Type B pancreatic cell (in vitro differentiated cells): ENCODE measurements around the gene IGDCC3. TPM values are rescaled to one million over a fixed set of nuclear protein-coding genes. Genes with fewer than 3 reads are reported as not detected.

Experiments used
- DNase-seq: peaks from one replicate; pipeline ENCODE4 v3.0.0; 2021; ENCODE audit warnings: mixed read lengths; ENCODE audit not compliant: unreplicated experiment; ENCODE audit errors: extremely low spot score
- H3K27ac Mint-ChIP-seq: 2 replicates; pipeline ENCODE4 v1.8.0; 2021; ENCODE audit warnings: mild to moderate bottlenecking, mixed read lengths
- H3K27me3 Mint-ChIP-seq: 2 replicates; pipeline ENCODE4 v1.8.0; 2021; ENCODE audit warnings: mixed read lengths
- H3K36me3 Mint-ChIP-seq: 2 replicates; pipeline ENCODE4 v1.8.0; 2021; ENCODE audit warnings: mixed read lengths
- H3K4me1 Mint-ChIP-seq: one replicate; pipeline ENCODE4 v1.8.0; 2021; ENCODE audit warnings: mixed read lengths; ENCODE audit not compliant: unreplicated experiment
- H3K4me3 Mint-ChIP-seq: 2 replicates; pipeline ENCODE4 v1.8.0; 2021; ENCODE audit warnings: mild to moderate bottlenecking, mixed read lengths
- H3K9me3 Mint-ChIP-seq: 2 replicates; pipeline ENCODE4 v1.8.0; 2021; ENCODE audit warnings: mixed read lengths
- total RNA-seq: library from RNA; stranded (reverse); gene quantifications from 2 replicates; pipeline ENCODE4 v1.2.1, GENCODE V29; 2021; ENCODE audit warnings: low replicate concordance
- TF ChIP-seq, protein P1 (sequence below): fragments of 200-600 bp; sonication (generic); conservative IDR thresholded peaks from 2 replicates; pipeline ENCODE4 v1.5.0; 2021; ENCODE audit warnings: antibody characterized with exemption, mild to moderate bottlenecking

Gene IGDCC3
- total RNA-seq, 1 donor from 2014 or later, result 169 TPM

DNA sequence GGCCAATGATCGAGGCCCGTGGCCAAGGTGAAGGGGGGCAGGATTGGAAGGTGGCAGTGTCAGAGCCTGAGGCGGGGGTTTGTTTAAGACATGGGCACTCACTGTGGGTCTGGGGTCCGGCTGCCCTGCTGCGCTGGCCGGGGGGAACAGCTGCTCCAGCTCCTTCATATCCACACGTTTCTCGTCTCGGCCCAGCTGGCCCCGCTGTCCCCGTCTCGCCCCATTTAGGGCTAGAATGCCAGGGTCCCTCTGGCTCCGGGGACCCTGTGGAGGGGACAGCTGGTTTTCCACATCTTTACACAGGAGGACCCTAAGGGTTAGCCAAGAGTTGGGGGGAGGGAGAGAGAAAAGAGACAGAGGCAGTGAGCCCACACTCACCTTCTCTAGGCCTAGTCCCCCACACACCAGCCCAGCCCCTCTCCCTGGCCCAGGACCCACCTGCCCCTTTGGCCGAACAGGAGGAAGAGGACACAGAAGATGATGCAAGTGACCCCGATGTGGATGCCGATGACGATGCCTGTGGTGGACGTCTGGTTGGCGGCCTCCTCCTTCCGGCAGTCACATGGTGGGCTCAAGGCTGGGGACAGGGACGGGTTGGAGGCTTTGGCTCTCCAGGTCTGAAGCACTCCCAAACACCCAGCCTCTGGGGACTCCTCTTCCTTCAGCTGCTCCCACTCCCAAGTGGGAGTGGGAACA is 48.4 kb downstream of the IGDCC3 start:
- no peak overlapping the region for H3K4me3 Mint-ChIP-seq
- DNase-seq, result no peak
- no peak overlapping the region for H3K27ac Mint-ChIP-seq
- H3K9me3 Mint-ChIP-seq, result no peaks in the 10 kb centered on the region
- peaks cover 16% of the 10 kb centered on the region for H3K4me1 Mint-ChIP-seq
- TF ChIP-seq, protein P1, sequence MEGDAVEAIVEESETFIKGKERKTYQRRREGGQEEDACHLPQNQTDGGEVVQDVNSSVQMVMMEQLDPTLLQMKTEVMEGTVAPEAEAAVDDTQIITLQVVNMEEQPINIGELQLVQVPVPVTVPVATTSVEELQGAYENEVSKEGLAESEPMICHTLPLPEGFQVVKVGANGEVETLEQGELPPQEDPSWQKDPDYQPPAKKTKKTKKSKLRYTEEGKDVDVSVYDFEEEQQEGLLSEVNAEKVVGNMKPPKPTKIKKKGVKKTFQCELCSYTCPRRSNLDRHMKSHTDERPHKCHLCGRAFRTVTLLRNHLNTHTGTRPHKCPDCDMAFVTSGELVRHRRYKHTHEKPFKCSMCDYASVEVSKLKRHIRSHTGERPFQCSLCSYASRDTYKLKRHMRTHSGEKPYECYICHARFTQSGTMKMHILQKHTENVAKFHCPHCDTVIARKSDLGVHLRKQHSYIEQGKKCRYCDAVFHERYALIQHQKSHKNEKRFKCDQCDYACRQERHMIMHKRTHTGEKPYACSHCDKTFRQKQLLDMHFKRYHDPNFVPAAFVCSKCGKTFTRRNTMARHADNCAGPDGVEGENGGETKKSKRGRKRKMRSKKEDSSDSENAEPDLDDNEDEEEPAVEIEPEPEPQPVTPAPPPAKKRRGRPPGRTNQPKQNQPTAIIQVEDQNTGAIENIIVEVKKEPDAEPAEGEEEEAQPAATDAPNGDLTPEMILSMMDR, result no peak
- peaks cover 4% of the 10 kb centered on the region for H3K36me3 Mint-ChIP-seq
- H3K27me3 Mint-ChIP-seq, result no peaks in the 10 kb centered on the region

DNA sequence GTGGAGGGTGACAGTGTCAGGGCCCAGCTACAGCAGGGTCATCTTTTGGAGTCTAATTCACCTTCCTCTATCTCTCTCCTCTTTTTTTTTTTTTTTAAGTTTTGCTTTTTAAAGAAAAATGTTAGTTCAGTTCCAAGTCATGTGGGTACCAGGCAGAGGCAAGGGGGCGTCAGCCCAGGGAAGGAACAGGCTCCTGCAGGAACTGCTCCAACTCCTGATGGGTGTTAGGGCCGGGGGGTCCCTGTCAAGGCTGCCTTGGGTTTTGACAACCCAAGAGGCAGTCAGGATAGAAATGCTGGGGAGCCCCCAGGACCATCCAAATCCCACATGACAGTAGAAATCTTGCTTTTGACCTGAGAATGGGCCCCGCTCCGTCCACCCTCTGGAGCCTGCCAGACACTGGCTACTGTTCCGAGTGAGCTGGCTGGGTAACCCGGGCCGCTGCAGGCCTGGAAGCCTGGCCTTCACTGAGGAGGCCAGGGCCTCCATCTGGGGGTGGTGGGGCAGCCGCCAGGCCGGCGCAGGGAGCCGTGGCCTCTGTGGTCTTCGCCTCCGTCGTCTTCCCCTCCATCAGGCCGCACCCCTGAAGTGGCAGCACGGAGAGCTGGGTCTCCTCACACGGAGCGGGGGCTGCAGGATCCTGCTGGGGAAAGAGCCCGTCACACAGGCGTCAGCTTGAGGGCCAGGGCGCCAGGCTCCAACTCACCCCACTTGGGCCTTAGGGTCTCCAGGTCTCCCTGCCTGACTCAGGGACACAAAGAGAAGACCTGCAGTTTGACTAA is 49.1 kb downstream of the IGDCC3 start:
- TF ChIP-seq, protein P1, result no peak
- no peak overlapping the region for H3K4me3 Mint-ChIP-seq
- H3K27me3 Mint-ChIP-seq, result no peaks in the 10 kb centered on the region
- no peaks in the 10 kb centered on the region for H3K9me3 Mint-ChIP-seq
- no peak for DNase-seq
- no peak overlapping the region for H3K27ac Mint-ChIP-seq
- peaks cover 16% of the 10 kb centered on the region for H3K4me1 Mint-ChIP-seq
- H3K36me3 Mint-ChIP-seq, result peaks cover 4% of the 10 kb centered on the region

DNA sequence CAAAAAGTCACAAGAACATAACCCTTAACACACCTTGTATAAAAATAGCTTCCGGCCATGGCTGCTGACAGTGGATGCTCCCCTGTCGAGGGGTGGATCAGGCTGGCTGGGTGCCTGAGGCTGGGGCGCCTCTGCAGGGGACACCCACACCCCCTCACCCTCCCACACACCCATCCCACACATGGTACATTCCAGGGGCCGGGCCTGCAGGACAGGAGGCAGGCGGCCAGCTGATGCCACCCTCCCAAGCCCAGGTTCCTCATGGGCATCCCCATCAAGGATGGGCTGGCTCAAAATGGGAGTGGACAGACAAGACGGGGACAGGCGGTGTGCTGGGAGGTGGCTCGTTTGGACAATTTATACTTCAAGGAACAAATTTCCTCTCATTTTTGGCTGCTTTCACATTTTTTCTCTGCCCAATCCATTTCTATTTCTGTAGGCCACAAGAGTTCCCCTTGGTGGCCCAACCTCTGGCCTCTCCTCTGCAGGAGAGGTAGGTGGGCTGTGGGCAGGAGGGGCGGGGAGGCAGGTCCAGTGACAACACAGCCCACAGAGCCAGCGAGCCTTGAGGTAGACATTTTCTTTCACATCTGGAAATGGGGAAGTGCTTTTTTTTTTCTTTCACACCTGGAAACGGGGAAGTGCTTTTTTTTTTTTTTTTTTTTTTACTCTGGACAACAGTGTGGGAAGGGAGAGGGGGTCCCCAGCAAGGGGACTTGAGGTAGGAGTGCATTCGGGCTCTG is 50.0 kb downstream of the IGDCC3 start:
- TF ChIP-seq, protein P1, result no peak
- DNase-seq, result no peak
- Mint-ChIP-seq H3K36me3 (peaks cover 4% of the 10 kb centered on the region), H3K4me3 (no peak overlapping the region), H3K27ac (no peak overlapping the region), H3K9me3 (no peaks in the 10 kb centered on the region), H3K4me1 (peaks cover 19% of the 10 kb centered on the region), H3K27me3 (no peaks in the 10 kb centered on the region)

DNA sequence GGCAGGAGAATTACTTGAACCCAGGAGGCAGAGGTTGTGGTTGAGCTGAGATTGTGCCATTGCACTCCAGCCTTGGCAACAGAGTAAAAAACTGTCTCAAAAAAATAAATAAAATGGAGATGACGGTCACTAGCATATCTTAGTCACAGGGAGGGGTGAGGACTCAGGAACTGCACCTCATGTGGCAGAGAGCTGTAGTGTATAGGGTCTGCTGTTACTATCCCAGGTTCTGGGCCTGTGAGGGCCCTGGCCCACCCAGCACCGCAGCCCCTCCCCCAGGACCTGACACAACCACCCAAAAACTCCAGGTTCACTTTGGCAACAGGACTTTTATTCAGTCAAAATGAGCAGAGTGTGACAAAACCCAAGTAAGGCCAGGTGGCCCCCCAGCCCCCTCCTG is 51.0 kb downstream of the IGDCC3 start:
- no peak overlapping the region for H3K27ac Mint-ChIP-seq
- peaks cover 21% of the 10 kb centered on the region for H3K4me1 Mint-ChIP-seq
- peaks cover 4% of the 10 kb centered on the region for H3K36me3 Mint-ChIP-seq
- H3K27me3 Mint-ChIP-seq, result no peaks in the 10 kb centered on the region
- TF ChIP-seq, protein P1, result no peak
- H3K9me3 Mint-ChIP-seq, result no peaks in the 10 kb centered on the region
- no peak for DNase-seq
- H3K4me3 Mint-ChIP-seq, result no peak overlapping the region

DNA sequence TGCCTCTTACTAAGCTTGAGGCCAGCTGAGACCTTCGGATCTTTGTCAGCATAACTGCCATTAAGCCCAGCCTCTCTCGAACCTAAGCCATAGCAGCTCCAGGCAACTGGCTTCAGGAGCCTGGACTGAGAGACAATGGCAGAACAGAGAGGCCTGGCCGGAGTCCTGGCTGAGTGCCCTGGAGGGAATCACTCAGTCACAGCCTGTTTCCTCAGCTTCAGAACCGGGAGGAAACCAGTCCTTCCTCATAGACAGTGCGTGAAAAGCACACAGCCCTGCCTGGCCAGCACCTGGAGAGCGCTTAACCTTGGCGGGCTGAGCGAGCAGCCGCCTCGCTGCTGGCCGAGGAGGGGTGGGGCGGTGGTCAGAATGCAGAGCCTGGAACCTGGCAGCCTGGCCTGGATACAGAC is 51.7 kb downstream of the IGDCC3 start:
- no peaks in the 10 kb centered on the region for H3K9me3 Mint-ChIP-seq
- peaks cover 4% of the 10 kb centered on the region for H3K36me3 Mint-ChIP-seq
- peak overlapping the region; percentile 44 for H3K4me3 Mint-ChIP-seq
- no peaks in the 10 kb centered on the region for H3K27me3 Mint-ChIP-seq
- DNase-seq, result no peak
- peak overlapping the region; percentile 74 for H3K27ac Mint-ChIP-seq
- H3K4me1 Mint-ChIP-seq, result peaks cover 21% of the 10 kb centered on the region
- TF ChIP-seq, protein P1, result no peak
